Stimulated activated CD4-positive, alpha-beta T cell treated with anti-CD3 and anti-CD28 coated beads, Interleukin-12 subunit alpha, Interleukin-12 subunit beta, amount 100 ng/mL, for 24 hours (primary cell): ENCODE results near the gene RNF20.
"Not testable (repeated sequence)": the region's sequence is repeated elsewhere in the genome, so short reads cannot be mapped to it uniquely, and the experiment has no call there.

Experiments
- DNase-seq, 2 experiments: peaks; one replicate each; pipeline ENCODE4 v3.0.0-alpha.2; 2020; ENCODE audit warnings: low read depth in 2 of 2

RNF20 gene

GRCh38 chr9:101587332-101588043 is 53.8 kb downstream of the RNF20 start:
- DNase-seq = no peak

GRCh38 chr9:101590074-101590473 is 56.4 kb downstream of the RNF20 start:
- not testable (repeated sequence) for DNase-seq

DNA sequence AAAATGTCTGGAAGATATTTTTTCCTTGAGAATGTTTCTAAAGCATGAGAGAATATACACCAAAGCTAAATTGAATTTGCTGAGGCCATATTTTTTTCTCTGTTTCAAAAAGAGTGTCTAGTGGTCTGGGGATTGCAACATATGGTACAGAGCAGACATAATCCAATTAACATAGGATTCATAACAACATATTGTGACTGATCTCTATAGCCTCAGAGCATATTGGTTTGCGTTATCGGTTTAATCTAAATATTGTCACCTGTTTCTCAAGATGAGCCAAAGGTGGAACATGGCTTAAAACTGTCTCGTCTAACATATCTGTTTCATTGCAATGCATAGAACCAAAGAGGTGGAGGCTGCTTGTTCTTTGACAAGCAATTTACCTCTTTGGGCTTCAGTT is 57.2 kb downstream of the RNF20 start:
- DNase-seq = no peak

GRCh38 chr9:101591787-101592446 is 58.3 kb downstream of the RNF20 start:
- no peak for DNase-seq

- no peak for DNase-seq
Observed at GRCh38 chr9:101592788-101593187, 59.1 kb downstream of the RNF20 start.

GRCh38 chr9:101593345-101593744 is 59.7 kb downstream of the RNF20 start:
- no peak for DNase-seq

GRCh38 chr9:101594796-101595195 is 61.1 kb downstream of the RNF20 start, which contains the start of gene PPP3R2:
PPP3R2 (minus strand) TSS chr9:101594969; CDS start chr9:101594921, 48 bp downstream.
- DNase-seq = no peak

- no peak for DNase-seq
Observed at GRCh38 chr9:101601904-101602765, 68.5 kb downstream of the RNF20 start.

GRCh38 chr9:101604296-101604695 is 70.6 kb downstream of the RNF20 start:
- DNase-seq = no peak

DNA sequence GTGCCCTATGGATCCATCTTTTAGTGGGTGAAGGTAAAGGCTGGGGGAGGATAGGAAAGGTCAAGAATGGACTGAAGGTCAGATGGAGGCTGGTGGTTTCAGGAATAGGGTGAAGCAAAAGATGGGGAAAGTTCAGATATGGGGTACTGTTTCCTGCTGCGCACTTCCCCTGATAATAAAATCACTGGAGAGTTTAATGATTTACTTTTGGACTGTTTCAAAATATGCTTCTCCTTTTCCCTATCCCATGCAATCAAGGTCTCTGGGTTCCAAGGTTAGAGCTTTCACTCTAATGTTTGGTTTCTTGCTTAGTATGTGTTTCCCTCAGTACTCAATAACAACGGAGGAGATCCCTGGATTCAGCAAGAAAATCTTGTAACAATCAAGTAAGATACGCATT is 71.9 kb downstream of the RNF20 start:
- DNase-seq = no peak
